K562 (cell line): ENCODE data around the gene ETHE1. TPM values are rescaled to one million over a fixed set of nuclear protein-coding genes. Genes with fewer than 3 reads are reported as not detected.
A peak's percentile ranks its signal among the peaks of the same experiment; 100 is the strongest.

Experiments
- ADNP ChIP-seq: fragments of 200-800 bp; sonication (Bioruptor generic); IDR thresholded peaks from 2 replicates; pipeline ENCODE4 v1.6.1; 2016; ENCODE audit warnings: missing genetic modification characterization, missing compliant biosample characterization
- FOSL1 ChIP-seq: fragments of 200-800 bp; sonication (Bioruptor generic); conservative IDR thresholded peaks from 2 replicates; pipeline ENCODE4 v1.6.1; 2016; ENCODE audit warnings: missing genetic modification characterization, missing compliant biosample characterization
- MAFK ChIP-seq: IDR thresholded peaks from 2 replicates; pipeline ENCODE4 v1.6.1; 2011; ENCODE audit warnings: low read length, improper control_type of control experiment
- NBN ChIP-seq: fragments of 450-650 bp; IDR thresholded peaks from 2 replicates; pipeline ENCODE4 v1.6.1; 2016; ENCODE audit warnings: low read depth, mild to moderate bottlenecking
- PHB ChIP-seq: fragments of 250-450 bp; sonication (Bioruptor Pico); IDR thresholded peaks from 2 replicates; pipeline ENCODE4 v1.5.0; 2021
- ZBTB7A ChIP-seq: IDR thresholded peaks from 2 replicates; pipeline ENCODE4 v1.6.1; 2011; ENCODE audit warnings: low read depth, mild to moderate bottlenecking, low read length, moderate library complexity, borderline replicate concordance; ENCODE audit not compliant: control insufficient read depth
- ZNF253 ChIP-seq: fragments of 250-450 bp; sonication (Bioruptor Pico); conservative IDR thresholded peaks from 2 replicates; pipeline ENCODE4 v1.6.1; 2021; ENCODE audit warnings: mild to moderate bottlenecking
- ZNF778 ChIP-seq: fragments of 450-650 bp; formaldehyde crosslinking; IDR thresholded peaks from 2 replicates; pipeline ENCODE4 v1.4.0; 2020; ENCODE audit warnings: mild to moderate bottlenecking, moderate library complexity
- ZNF780A ChIP-seq: fragments of 250-450 bp; sonication (Bioruptor Pico); IDR thresholded peaks from 2 replicates; pipeline ENCODE4 v1.5.0; 2021; ENCODE audit warnings: mild to moderate bottlenecking
- polyA plus RNA-seq, 8 experiments: library from polyadenylated mRNA; depleted of rRNA in 4 of 8; stranded (reverse) in 5 of 8; unstranded in 3 of 8; fragments of >200 nt; fragmentation: Nextera tagmentation in 2 of 8; fragmentation: Illumina TruSeq in 1 of 8; extraction: Ambion mirVana in 2 of 8; extraction: Trizol in 1 of 8; gene quantifications; 2 replicates each; pipeline versions ENCODE4 v1.2.1 to v1.2.3, GENCODE V29; 2011 to 2014; ENCODE audit warnings: inconsistent platforms in 1 of 8, missing spikeins in 1 of 8
- total RNA-seq, 7 experiments: library from RNA; depleted of rRNA in 6 of 7; stranded (reverse); fragments of >200 nt in 6 of 7; fragmentation: Illumina TruSeq in 2 of 7; extraction: Trizol in 2 of 7; gene quantifications; 2 replicates each; pipeline versions ENCODE4 v1.2.1 to v1.2.3, GENCODE V29; 2011 to 2021; ENCODE audit warnings: low replicate concordance in 1 of 7
- TF ChIP-seq, protein P1 (sequence below): fragments of 450-650 bp; IDR thresholded peaks from 2 replicates; pipeline ENCODE4 v1.6.1; 2016; ENCODE audit warnings: antibody characterized with exemption
- TF ChIP-seq, protein P2 (sequence below): sonication (generic); formaldehyde crosslinking; IDR thresholded peaks from 2 replicates; pipeline ENCODE4 v1.8.0; 2023; ENCODE audit warnings: mild to moderate bottlenecking, missing genetic modification reagents
- TF ChIP-seq, protein P3 (sequence below): fragments of 450-650 bp; IDR thresholded peaks from 2 replicates; pipeline ENCODE4 v1.6.1; 2016; ENCODE audit warnings: low read depth

ETHE1 gene
- total and polyA plus RNA-seq, 9 of the 15 experiments (the other 6 are each of a cell fraction or from before 2014, with no cell fraction given) = 2.9 to 21.0 (median 10.2) TPM

DNA sequence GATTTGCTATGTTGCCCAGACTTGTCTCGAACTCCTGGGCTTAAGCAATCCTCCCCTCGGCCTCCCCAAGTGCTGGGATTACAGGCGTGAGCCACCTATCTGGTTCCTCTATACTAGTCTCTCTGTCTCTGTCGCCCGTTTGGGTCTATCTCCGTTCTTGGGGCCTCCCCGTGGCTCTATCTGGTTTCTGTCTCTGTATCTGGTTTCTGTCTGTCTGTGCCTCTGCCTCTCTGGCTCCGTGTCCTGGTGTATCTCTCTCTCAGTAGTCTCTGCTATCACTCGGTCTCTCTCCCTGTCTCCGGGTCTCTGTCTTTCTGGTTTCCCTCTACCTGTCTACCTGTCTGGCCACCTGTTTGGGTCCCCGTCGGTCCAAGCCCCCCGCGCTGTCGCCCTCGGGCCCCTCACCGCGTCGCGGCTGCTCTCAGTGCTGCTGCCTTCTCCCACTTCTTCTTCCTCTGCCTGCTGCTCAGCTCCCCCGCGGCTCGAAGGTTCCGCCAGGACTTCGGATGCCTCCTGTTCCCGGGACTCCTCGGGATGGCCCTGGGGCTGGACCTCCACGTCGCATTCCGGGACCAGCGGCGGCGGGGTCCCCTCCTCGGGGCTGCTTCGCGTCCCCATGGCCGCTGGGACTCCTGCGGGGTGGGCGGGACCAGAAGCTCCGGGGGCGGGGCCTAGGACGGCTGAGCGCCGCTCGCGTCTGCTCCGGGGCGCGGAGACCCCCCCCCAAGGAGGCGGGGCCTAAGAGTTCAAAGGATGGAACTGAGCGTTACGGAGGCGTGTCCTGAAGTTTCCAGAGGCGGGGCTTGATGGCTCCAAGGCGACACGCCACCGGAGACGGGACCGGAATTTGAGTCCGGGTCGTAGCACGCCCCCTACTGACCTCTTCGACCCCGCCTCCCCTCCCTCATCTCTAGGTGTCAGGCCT is 23.2 kb downstream of the ETHE1 start (continued):
- TF ChIP-seq ZBTB7A (peak; percentile 83; the same call in 1 of the 2 replicates), PHB (CRISPR knock-in tag) (no peak), FOSL1 (no peak), ZNF253 (CRISPR knock-in tag) (no peak), ZNF778 (CRISPR knock-in tag) (no peak), NBN (peak; percentile 62; the same call in 1 of the 2 replicates), ZNF780A (CRISPR knock-in tag) (no peak), ADNP (tag) (no peak), MAFK (no peak)
- TF ChIP-seq, protein P1, sequence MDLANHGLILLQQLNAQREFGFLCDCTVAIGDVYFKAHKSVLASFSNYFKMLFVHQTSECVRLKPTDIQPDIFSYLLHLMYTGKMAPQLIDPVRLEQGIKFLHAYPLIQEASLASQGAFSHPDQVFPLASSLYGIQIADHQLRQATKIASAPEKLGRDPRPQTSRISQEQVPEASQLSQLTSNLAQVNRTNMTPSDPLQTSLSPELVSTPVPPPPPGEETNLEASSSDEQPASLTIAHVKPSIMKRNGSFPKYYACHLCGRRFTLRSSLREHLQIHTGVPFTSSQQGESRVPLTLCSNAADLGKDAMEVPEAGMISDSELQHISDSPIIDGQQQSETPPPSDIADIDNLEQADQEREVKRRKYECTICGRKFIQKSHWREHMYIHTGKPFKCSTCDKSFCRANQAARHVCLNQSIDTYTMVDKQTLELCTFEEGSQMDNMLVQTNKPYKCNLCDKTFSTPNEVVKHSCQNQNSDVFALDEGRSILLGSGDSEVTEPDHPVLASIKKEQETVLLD = no peak; the same call in 1 of the 2 replicates
- TF ChIP-seq, protein P2, sequence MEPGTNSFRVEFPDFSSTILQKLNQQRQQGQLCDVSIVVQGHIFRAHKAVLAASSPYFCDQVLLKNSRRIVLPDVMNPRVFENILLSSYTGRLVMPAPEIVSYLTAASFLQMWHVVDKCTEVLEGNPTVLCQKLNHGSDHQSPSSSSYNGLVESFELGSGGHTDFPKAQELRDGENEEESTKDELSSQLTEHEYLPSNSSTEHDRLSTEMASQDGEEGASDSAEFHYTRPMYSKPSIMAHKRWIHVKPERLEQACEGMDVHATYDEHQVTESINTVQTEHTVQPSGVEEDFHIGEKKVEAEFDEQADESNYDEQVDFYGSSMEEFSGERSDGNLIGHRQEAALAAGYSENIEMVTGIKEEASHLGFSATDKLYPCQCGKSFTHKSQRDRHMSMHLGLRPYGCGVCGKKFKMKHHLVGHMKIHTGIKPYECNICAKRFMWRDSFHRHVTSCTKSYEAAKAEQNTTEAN (CRISPR knock-in tag) = no peak
- TF ChIP-seq, protein P3, sequence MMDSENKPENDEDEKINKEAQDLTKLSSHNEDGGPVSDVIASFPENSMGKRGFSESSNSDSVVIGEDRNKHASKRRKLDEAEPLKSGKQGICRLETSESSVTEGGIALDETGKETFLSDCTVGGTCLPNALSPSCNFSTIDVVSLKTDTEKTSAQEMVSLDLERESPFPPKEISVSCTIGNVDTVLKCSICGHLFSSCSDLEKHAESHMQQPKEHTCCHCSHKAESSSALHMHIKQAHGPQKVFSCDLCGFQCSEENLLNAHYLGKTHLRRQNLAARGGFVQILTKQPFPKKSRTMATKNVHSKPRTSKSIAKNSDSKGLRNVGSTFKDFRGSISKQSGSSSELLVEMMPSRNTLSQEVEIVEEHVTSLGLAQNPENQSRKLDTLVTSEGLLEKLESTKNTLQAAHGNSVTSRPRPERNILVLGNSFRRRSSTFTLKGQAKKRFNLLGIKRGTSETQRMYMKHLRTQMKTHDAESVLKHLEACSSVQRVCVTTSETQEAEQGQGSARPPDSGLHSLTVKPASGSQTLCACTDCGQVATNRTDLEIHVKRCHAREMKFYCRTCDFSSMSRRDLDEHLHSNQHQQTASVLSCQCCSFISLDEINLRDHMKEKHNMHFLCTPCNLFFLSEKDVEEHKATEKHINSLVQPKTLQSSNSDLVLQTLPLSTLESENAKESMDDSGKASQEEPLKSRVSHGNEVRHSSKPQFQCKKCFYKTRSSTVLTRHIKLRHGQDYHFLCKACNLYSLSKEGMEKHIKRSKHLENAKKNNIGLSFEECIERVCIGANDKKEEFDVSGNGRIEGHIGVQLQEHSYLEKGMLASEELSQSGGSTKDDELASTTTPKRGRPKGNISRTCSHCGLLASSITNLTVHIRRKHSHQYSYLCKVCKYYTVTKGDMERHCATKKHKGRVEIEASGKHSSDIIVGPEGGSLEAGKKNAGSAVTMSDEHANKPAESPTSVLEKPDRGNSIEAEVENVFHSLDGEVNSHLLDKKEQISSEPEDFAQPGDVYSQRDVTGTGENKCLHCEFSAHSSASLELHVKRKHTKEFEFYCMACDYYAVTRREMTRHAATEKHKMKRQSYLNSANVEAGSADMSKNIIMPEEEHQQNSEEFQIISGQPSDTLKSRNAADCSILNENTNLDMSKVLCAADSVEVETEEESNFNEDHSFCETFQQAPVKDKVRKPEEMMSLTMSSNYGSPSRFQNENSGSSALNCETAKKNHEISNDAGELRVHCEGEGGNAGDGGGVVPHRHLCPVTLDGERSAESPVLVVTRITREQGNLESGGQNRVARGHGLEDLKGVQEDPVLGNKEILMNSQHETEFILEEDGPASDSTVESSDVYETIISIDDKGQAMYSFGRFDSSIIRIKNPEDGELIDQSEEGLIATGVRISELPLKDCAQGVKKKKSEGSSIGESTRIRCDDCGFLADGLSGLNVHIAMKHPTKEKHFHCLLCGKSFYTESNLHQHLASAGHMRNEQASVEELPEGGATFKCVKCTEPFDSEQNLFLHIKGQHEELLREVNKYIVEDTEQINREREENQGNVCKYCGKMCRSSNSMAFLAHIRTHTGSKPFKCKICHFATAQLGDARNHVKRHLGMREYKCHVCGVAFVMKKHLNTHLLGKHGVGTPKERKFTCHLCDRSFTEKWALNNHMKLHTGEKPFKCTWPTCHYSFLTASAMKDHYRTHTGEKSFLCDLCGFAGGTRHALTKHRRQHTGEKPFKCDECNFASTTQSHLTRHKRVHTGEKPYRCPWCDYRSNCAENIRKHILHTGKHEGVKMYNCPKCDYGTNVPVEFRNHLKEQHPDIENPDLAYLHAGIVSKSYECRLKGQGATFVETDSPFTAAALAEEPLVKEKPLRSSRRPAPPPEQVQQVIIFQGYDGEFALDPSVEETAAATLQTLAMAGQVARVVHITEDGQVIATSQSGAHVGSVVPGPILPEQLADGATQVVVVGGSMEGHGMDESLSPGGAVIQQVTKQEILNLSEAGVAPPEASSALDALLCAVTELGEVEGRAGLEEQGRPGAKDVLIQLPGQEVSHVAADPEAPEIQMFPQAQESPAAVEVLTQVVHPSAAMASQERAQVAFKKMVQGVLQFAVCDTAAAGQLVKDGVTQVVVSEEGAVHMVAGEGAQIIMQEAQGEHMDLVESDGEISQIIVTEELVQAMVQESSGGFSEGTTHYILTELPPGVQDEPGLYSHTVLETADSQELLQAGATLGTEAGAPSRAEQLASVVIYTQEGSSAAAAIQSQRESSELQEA = 0 out of 2 replicates have a peak, but pooled peaks have one; percentile 26
